WTC11 (cell line): Measurements from ENCODE around the gene SORCS2. TPM values are rescaled to one million over a fixed set of nuclear protein-coding genes. Genes with fewer than 3 reads are reported as not detected.

ENCODE experiments used
- ATAC-seq: fragments of 200-7000 bp; cut with Tn5 transposase; 2 replicates; pipeline ENCODE4 v1.10.0; 2021; ENCODE audit warnings: mild to moderate bottlenecking, moderate library complexity
- CTCF ChIA-PET: fragments of 300-600 bp; sonication (Branson Sonifier 250); formaldehyde crosslinking; loops from one replicate; lab custom pipeline; 2021; ENCODE audit warnings: antibody characterized with exemption; lab: Charles Lee
- POLR2A ChIA-PET: fragments of 350-600 bp; sonication (Branson Sonifier 250); formaldehyde crosslinking; loops from one replicate; lab custom pipeline; 2021; ENCODE audit warnings: antibody characterized with exemption; lab: Charles Lee
- DNase-seq: peaks from one replicate; pipeline ENCODE4 v3.0.0; 2021; ENCODE audit warnings: low spot score
- H3K27ac Mint-ChIP-seq: 2 replicates; pipeline ENCODE4 v1.8.0; 2021; ENCODE audit warnings: mixed read lengths
- H3K27me3 Mint-ChIP-seq: 2 replicates; pipeline ENCODE4 v1.8.0; 2021; ENCODE audit warnings: low read depth, mild to moderate bottlenecking, moderate library complexity, mixed read lengths
- H3K36me3 Mint-ChIP-seq: 2 replicates; pipeline ENCODE4 v1.8.0; 2021; ENCODE audit warnings: mixed read lengths
- H3K4me1 Mint-ChIP-seq: 2 replicates; pipeline ENCODE4 v1.8.0; 2022; ENCODE audit warnings: mixed read lengths
- H3K4me3 Mint-ChIP-seq: 2 replicates; pipeline ENCODE4 v1.8.0; 2021; ENCODE audit warnings: mild to moderate bottlenecking, moderate library complexity, mixed read lengths
- H3K9me3 Mint-ChIP-seq: 2 replicates; pipeline ENCODE4 v1.8.0; 2021; ENCODE audit warnings: mixed read lengths
- CREB1 ChIP-seq: sonication (generic); formaldehyde crosslinking; IDR thresholded peaks from 2 replicates; pipeline ENCODE4 v1.8.0; 2023; ENCODE audit warnings: mild to moderate bottlenecking, missing genetic modification reagents
- E2F1 ChIP-seq: sonication (generic); formaldehyde crosslinking; IDR thresholded peaks from 2 replicates; pipeline ENCODE4 v1.8.0; 2022; ENCODE audit warnings: mild to moderate bottlenecking, missing genetic modification reagents
- ESRRA ChIP-seq: sonication (generic); formaldehyde crosslinking; IDR thresholded peaks from 2 replicates; pipeline ENCODE4 v1.8.1; 2022; ENCODE audit warnings: mild to moderate bottlenecking, missing genetic modification reagents, borderline replicate concordance
- JUN ChIP-seq: sonication (generic); formaldehyde crosslinking; IDR thresholded peaks from 2 replicates; pipeline ENCODE4 v1.8.0; 2023; ENCODE audit warnings: mild to moderate bottlenecking, missing genetic modification reagents
- KAT7 ChIP-seq: sonication (generic); formaldehyde crosslinking; IDR thresholded peaks from 2 replicates; pipeline ENCODE4 v1.8.1; 2023; ENCODE audit warnings: missing genetic modification reagents, mild to moderate bottlenecking, borderline replicate concordance
- MXD4 ChIP-seq: fragments of 250-450 bp; sonication (Bioruptor Pico); IDR thresholded peaks from 2 replicates; pipeline ENCODE4 v1.8.0; 2021; ENCODE audit warnings: mild to moderate bottlenecking, moderate library complexity, borderline replicate concordance
- NFE2L1 ChIP-seq: sonication (generic); formaldehyde crosslinking; IDR thresholded peaks from 2 replicates; pipeline ENCODE4 v1.8.1; 2023; ENCODE audit warnings: missing genetic modification reagents
- PRDM15 ChIP-seq: sonication (generic); formaldehyde crosslinking; IDR thresholded peaks from 2 replicates; pipeline ENCODE4 v1.8.0; 2022; ENCODE audit warnings: missing genetic modification reagents
- PREB ChIP-seq: sonication (generic); formaldehyde crosslinking; IDR thresholded peaks from 2 replicates; pipeline ENCODE4 v1.8.1; 2022; ENCODE audit warnings: mild to moderate bottlenecking, missing genetic modification reagents, moderate library complexity, borderline replicate concordance
- TEAD4 ChIP-seq: sonication (generic); formaldehyde crosslinking; IDR thresholded peaks from 2 replicates; pipeline ENCODE4 v1.8.0; 2022; ENCODE audit warnings: mild to moderate bottlenecking, missing genetic modification reagents
- ZNF138 ChIP-seq: sonication (generic); formaldehyde crosslinking; conservative IDR thresholded peaks from 2 replicates; pipeline ENCODE4 v1.8.1; 2022; ENCODE audit warnings: mild to moderate bottlenecking, moderate library complexity, missing genetic modification reagents
- ZNF317 ChIP-seq: sonication (generic); formaldehyde crosslinking; IDR thresholded peaks from 2 replicates; pipeline ENCODE4 v1.8.1; 2023; ENCODE audit warnings: low read depth, mild to moderate bottlenecking, moderate library complexity, missing genetic modification reagents, borderline replicate concordance
- ZNF416 ChIP-seq: fragments of 250-450 bp; sonication (Bioruptor Pico); IDR thresholded peaks from 2 replicates; pipeline ENCODE4 v1.9.0; 2021; ENCODE audit warnings: mild to moderate bottlenecking, inconsistent platforms
- ZNF425 ChIP-seq: fragments of 250-450 bp; sonication (Bioruptor Pico); conservative IDR thresholded peaks from 2 replicates; pipeline ENCODE4 v1.9.0; 2021; ENCODE audit warnings: mild to moderate bottlenecking
- ZNF671 ChIP-seq: fragments of 250-450 bp; sonication (Bioruptor Pico); IDR thresholded peaks from 2 replicates; pipeline ENCODE4 v1.8.0; 2021; ENCODE audit warnings: mild to moderate bottlenecking
- total RNA-seq: library from RNA; stranded (reverse); gene quantifications from 3 replicates; pipeline ENCODE4 v1.2.3, GENCODE V29; 2021
- TF ChIP-seq, protein P1 (sequence below): sonication (generic); formaldehyde crosslinking; IDR thresholded peaks from 2 replicates; pipeline ENCODE4 v1.8.1; 2023; ENCODE audit warnings: mild to moderate bottlenecking, missing genetic modification reagents, borderline replicate concordance
- TF ChIP-seq, protein P2 (sequence below): sonication (generic); formaldehyde crosslinking; IDR thresholded peaks from 2 replicates; pipeline ENCODE4 v1.8.0; 2022; ENCODE audit warnings: mild to moderate bottlenecking, missing genetic modification reagents
- TF ChIP-seq, protein P3 (sequence below): fragments of 250-450 bp; sonication (Bioruptor Pico); IDR thresholded peaks from 2 replicates; pipeline ENCODE4 v1.9.0; 2021; ENCODE audit warnings: mild to moderate bottlenecking

The SORCS2 gene
- total RNA-seq, 1 experiment from 2014 or later = 6.6 TPM

- TF ChIP-seq, protein P1, sequence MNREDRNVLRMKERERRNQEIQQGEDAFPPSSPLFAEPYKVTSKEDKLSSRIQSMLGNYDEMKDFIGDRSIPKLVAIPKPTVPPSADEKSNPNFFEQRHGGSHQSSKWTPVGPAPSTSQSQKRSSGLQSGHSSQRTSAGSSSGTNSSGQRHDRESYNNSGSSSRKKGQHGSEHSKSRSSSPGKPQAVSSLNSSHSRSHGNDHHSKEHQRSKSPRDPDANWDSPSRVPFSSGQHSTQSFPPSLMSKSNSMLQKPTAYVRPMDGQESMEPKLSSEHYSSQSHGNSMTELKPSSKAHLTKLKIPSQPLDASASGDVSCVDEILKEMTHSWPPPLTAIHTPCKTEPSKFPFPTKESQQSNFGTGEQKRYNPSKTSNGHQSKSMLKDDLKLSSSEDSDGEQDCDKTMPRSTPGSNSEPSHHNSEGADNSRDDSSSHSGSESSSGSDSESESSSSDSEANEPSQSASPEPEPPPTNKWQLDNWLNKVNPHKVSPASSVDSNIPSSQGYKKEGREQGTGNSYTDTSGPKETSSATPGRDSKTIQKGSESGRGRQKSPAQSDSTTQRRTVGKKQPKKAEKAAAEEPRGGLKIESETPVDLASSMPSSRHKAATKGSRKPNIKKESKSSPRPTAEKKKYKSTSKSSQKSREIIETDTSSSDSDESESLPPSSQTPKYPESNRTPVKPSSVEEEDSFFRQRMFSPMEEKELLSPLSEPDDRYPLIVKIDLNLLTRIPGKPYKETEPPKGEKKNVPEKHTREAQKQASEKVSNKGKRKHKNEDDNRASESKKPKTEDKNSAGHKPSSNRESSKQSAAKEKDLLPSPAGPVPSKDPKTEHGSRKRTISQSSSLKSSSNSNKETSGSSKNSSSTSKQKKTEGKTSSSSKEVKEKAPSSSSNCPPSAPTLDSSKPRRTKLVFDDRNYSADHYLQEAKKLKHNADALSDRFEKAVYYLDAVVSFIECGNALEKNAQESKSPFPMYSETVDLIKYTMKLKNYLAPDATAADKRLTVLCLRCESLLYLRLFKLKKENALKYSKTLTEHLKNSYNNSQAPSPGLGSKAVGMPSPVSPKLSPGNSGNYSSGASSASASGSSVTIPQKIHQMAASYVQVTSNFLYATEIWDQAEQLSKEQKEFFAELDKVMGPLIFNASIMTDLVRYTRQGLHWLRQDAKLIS (CRISPR knock-in tag) = no peak
- no peak for TF ChIP-seq JUN (CRISPR knock-in tag)
- TF ChIP-seq ZNF671 = no peak
- no peak for TF ChIP-seq ESRRA (CRISPR knock-in tag)
- no peak for TF ChIP-seq NFE2L1 (CRISPR knock-in tag)
- CTCF ChIA-PET = interaction anchor here (1.0 kb wide), 1 partner anchor 269 kb away, joined by 3 read pairs; no protein-coding TSS in a partner anchor
- Mint-ChIP-seq H3K4me1 (no peaks in the 10 kb centered on the region), H3K4me3 (no peak overlapping the region), H3K27ac (no peak overlapping the region), H3K36me3 (no peaks in the 10 kb centered on the region), H3K27me3 (no peaks in the 10 kb centered on the region; the same call in 1 of the 2 replicates), H3K9me3 (peaks cover 21% of the 10 kb centered on the region)
- DNase-seq (no peak), ATAC-seq (no peak)
- POLR2A ChIA-PET = no interaction called here
Observed at GRCh38 chr4:7381890-7382633, 189.7 kb downstream of the SORCS2 start.

DNA sequence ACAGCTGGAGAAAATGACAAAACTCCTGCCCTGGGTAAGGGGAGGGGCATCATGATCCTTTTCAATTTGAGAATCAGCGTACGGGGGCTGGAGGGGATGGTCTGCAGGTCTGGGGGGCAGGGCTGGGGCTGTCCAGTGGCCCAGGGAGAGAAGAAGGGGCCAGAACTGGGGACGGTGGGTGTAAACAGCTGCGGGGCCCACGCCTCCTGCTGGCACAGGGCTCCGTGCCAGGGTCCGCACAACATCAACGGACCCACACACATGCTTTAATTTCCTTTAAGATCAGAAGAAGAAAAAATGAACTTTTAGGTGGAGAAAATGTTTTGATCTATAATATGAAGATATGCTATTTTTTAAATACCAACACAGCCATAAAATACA, 190.3 kb downstream of the SORCS2 start:
- Mint-ChIP-seq H3K36me3 (no peaks in the 10 kb centered on the region), H3K4me1 (no peaks in the 10 kb centered on the region), H3K27me3 (no peaks in the 10 kb centered on the region; the same call in 1 of the 2 replicates), H3K27ac (no peak overlapping the region), H3K9me3 (peaks cover 22% of the 10 kb centered on the region), H3K4me3 (no peak overlapping the region)
- ChIA-PET CTCF (no interaction called here), POLR2A (no interaction called here)
- DNase-seq = no peak
- no peak for ATAC-seq
- TF ChIP-seq E2F1 (CRISPR knock-in tag) = no peak
- no peak for TF ChIP-seq CREB1 (CRISPR knock-in tag)
- TF ChIP-seq KAT7 (CRISPR knock-in tag) = no peak
- no peak for TF ChIP-seq MXD4
- no peak for TF ChIP-seq ZNF416 (CRISPR knock-in tag)

DNA sequence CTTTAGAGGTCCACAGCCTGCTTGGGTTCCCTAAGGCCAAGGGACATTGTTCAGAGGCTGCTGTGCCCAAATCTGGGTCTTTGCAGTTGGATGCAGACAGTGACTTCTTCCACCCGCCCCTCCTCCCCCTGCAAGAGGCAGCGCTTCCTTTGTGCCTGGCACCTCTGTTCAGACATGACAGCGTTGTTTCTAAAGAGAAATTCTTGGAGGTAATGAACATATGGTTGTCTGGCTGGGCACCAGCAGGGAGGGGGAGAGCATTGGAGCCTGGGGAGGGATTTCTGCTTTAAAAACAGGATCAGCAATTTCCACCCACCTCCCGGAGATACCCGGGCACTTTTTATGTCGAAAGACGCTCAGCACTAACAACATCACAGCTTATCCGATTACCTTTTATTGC, 190.9 kb downstream of the SORCS2 start:
- no peak for ATAC-seq
- Mint-ChIP-seq H3K36me3 (no peaks in the 10 kb centered on the region), H3K27me3 (no peaks in the 10 kb centered on the region; the same call in 1 of the 2 replicates), H3K9me3 (peaks cover 19% of the 10 kb centered on the region), H3K4me1 (no peaks in the 10 kb centered on the region), H3K4me3 (no peak overlapping the region), H3K27ac (no peak overlapping the region)
- ChIA-PET POLR2A (no interaction called here), CTCF (no interaction called here)
- no peak for DNase-seq
- TF ChIP-seq KAT7 (CRISPR knock-in tag) (no peak), TEAD4 (CRISPR knock-in tag) (no peak), ZNF425 (CRISPR knock-in tag) (no peak), PREB (CRISPR knock-in tag) (no peak), PRDM15 (CRISPR knock-in tag) (no peak), JUN (CRISPR knock-in tag) (no peak), ZNF317 (CRISPR knock-in tag) (no peak), ZNF138 (CRISPR knock-in tag) (no peak)
- TF ChIP-seq, protein P2, sequence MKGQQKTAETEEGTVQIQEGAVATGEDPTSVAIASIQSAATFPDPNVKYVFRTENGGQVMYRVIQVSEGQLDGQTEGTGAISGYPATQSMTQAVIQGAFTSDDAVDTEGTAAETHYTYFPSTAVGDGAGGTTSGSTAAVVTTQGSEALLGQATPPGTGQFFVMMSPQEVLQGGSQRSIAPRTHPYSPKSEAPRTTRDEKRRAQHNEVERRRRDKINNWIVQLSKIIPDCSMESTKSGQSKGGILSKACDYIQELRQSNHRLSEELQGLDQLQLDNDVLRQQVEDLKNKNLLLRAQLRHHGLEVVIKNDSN (CRISPR knock-in tag) = no peak
- TF ChIP-seq, protein P3, sequence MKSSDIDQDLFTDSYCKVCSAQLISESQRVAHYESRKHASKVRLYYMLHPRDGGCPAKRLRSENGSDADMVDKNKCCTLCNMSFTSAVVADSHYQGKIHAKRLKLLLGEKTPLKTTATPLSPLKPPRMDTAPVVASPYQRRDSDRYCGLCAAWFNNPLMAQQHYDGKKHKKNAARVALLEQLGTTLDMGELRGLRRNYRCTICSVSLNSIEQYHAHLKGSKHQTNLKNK (CRISPR knock-in tag) = no peak
